HG03432 (cell line): ENCODE results near the gene EPS15.
A peak's percentile ranks its signal among the peaks of the same experiment; 100 is the strongest.

Experiments used
- ATAC-seq: cut with Tn5 transposase; IDR thresholded peaks from one replicate; pipeline ENCODE4 v1.9.1; 2021; ENCODE audit warnings: mild to moderate bottlenecking, moderate library complexity; ENCODE audit not compliant: unreplicated experiment

Gene EPS15

GRCh38 chr1:51515982-51516648, 3.0 kb downstream of the EPS15 start:
- ATAC-seq = no peak

- ATAC-seq = no peak
Measured at GRCh38 chr1:51515312-51515960, 3.6 kb downstream of the EPS15 start.

- no peak for ATAC-seq
Measured at GRCh38 chr1:51514733-51515132, 4.3 kb downstream of the EPS15 start.

- ATAC-seq = no peak
Measured at GRCh38 chr1:51512606-51513005, 6.5 kb downstream of the EPS15 start.

- ATAC-seq = no peak
Measured at GRCh38 chr1:51512120-51512519, 6.9 kb downstream of the EPS15 start.

GRCh38 chr1:51509773-51510172, 9.3 kb downstream of the EPS15 start:
- no peak for ATAC-seq

GRCh38 chr1:51506537-51506936, 12.5 kb downstream of the EPS15 start:
- peak; percentile 41 for ATAC-seq

GRCh38 chr1:51504806-51505525, 14.1 kb downstream of the EPS15 start:
- peak; percentile 51 for ATAC-seq

GRCh38 chr1:51501218-51501630, 17.8 kb downstream of the EPS15 start:
- peak; percentile 67 for ATAC-seq

GRCh38 chr1:51499694-51500093, 19.4 kb downstream of the EPS15 start:
- no peak for ATAC-seq

- no peak for ATAC-seq
Measured at GRCh38 chr1:51498924-51499323, 20.1 kb downstream of the EPS15 start.

- ATAC-seq = no peak
Measured at GRCh38 chr1:51497340-51497739, 21.7 kb downstream of the EPS15 start.

- no peak for ATAC-seq
Measured at GRCh38 chr1:51494138-51494830, 24.8 kb downstream of the EPS15 start.

GRCh38 chr1:51491166-51491981, 27.7 kb downstream of the EPS15 start:
- peak; percentile 53 for ATAC-seq

- no peak for ATAC-seq
Measured at GRCh38 chr1:51489472-51489871, 29.6 kb downstream of the EPS15 start.

GRCh38 chr1:51488372-51489050, 30.6 kb downstream of the EPS15 start:
- no peak for ATAC-seq

GRCh38 chr1:51487628-51488027, 31.4 kb downstream of the EPS15 start:
- no peak for ATAC-seq

GRCh38 chr1:51484591-51484990, 34.5 kb downstream of the EPS15 start:
- no peak for ATAC-seq

- no peak for ATAC-seq
Measured at GRCh38 chr1:51482881-51483280, 36.2 kb downstream of the EPS15 start.
